HG03103 (cell line): Measurements from ENCODE around the gene CLSTN2.

ENCODE experiments used
- ATAC-seq: cut with Tn5 transposase; IDR thresholded peaks from one replicate; pipeline ENCODE4 v1.9.1; 2021; ENCODE audit warnings: low read depth; ENCODE audit not compliant: unreplicated experiment

Gene CLSTN2

DNA sequence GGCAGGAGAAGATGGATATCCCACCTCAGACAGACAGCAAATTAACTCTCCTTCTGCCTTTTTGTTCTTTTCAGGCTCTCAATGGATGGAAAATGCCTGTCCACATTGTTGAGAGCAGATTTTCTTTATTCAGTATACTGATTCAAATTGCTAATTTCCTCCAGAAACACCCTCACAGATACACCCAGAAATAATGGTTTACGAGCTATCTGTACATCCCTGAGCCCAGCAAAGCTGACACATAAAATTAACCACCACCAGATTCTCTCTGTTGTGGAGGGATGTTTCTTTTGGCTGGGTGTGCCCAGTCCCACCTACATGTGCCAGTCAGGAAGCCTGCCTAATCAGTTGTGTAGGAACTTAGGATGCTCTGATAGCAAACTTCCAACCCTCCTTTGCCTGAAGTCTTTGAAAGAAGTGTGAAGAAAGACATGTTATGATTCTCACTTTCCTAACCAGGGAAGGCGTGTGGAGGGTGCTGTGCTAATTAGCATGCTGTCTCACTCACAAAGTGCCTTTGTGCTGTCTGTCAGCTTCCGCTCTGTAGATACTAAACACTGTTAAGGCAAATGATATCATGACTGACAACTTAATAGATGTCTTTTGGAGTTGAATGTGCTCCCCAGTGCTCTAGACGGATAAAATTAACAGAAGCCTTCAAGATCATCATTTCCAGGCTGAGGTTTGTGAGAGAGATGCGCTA is 208.5 kb downstream of the CLSTN2 start:
- no peak for ATAC-seq

DNA sequence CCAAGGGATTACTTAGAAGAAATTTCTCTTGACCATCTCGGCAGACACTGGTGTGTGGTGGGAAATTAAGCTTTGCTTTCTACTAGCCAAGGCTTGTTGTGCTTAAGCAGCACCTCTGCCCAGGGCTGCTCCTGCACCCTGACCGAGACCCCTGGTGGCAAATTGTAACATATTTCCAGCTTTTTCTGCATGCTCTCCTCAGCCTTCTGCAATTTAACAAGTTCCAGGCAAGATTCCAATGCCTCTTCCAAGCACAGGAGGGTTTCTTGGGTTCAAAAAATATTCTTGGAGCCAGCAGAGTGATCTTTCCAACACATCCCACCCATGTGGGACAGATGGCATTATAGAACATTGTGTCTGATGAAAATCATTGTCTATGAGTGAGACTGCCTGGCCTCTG is 210.5 kb downstream of the CLSTN2 start:
- no peak for ATAC-seq

DNA sequence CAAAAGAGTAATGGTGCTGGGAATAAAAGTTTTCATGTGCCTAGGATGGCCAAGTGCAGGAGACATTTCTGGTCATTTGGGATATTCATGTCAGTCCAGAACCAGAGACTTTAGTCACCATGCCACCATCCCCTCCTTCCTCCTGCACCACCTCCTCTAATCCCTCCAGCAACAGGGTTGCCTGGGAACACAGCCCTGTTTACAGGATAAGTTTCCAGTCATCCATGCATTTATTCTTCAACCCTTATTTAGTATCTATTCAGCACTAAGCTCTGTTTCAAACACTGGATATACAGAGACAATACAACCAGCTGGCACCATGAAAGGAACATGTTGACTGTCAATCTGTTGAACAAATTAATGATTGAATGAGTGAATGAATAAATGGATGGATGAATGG is 211.7 kb downstream of the CLSTN2 start:
- no peak for ATAC-seq

DNA sequence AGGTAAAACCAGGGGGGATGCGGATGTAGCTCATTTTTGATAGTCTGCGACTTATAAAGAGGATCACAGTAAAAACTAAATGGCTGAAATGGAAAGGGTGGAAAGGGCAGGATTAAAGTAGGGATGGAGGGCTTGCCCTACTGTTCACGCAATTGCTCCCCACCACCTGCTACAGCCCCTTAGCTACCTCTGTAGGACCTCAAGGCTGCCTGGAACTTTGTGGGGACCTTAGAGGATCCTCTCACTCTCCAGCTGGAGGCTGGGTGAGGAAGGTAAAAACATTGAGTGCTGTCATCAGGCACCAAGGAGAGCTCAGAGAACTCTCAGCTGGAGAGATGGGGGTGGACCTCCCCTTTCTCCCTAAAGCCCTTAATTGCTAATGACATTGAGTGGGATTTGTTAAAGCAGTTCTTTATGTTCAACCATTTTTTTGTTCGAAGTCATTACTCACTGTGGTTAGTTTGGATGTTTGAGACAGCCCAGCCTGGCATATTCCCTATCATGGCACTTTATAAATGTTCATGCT is 213.0 kb downstream of the CLSTN2 start:
- ATAC-seq = no peak

DNA sequence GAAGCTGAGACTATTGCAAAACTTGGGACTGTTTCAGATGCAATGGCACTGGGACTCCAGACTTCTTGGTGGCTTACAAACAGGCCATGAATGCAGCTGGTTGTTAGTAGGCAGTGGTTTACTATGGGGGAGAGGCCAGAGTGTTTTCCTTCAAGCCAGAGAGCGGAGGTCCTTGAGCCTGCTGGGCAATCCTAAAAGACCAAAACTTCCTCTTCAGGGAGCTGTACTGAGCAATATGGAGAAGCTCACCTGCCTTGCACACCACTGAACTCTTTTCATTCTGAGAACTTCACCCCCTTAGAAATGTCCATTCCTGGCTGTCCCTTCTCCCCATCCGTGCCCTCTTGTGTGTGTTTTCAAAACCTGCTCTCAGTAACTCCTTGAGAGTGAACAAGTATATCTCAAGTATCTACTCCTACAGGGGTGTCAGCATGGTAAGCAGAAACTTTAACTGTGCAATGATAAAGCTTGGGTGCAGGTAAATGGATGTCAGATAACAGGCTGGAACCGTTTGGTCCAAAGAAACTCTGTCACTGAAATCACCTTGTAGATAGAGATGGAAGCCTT is 213.9 kb downstream of the CLSTN2 start:
- ATAC-seq = no peak

DNA sequence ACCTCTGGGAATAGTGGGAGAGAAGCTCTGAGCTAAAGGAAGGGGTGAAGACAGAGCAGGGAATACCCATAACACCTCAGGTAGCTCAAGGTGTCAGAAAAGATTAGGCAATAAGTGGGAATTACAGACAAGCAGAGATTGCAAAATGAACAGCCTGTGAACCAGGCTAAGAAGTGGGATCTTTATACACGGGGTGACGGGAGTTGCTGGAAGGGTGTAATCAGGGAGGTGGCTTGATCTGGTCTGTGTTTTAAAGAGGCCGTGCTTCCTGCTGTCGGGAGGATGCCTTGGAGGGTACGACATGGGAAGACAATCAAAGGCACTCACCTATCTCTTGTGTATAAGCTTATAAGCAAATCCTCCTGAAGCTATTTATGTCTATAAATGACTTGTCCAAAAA is 216.3 kb downstream of the CLSTN2 start:
- no peak for ATAC-seq

DNA sequence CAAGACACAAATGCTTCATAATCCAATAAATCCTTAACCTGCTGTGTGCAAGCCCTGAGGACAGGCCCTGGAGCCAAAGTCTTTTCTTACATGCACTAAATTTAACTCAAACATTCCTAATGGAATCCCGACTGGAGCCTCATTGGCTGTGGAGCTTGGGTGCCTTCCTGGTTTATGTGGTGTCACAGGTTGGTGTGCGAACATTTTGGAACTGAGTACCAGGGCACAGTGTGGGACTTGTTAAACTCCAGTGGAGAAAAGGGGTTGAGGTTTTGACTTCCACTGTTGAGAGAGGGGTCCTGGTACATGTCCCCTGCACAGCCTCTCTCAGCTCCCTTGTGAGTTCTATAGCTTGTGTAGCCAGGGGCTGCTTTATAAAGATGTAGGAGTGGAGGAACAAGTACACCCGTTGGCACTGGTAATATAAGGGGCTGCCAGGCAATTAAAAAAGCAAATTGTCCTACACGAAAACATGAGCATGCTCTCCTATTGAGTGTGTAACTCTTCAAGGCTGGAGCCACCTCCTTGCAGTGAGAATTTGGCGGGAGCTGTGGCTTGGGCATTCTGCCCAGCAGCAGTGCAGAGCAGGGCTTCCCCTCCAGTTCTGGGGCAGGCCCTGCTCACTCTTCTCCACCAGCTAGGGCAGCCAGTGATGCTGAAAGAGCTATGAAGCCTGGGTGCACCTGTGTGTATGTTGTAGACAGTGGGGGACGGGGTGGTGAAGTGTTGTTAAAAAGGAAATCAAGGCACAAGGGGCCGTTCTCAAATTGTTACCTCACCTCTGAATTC is 218.1 kb downstream of the CLSTN2 start:
- no peak for ATAC-seq

DNA sequence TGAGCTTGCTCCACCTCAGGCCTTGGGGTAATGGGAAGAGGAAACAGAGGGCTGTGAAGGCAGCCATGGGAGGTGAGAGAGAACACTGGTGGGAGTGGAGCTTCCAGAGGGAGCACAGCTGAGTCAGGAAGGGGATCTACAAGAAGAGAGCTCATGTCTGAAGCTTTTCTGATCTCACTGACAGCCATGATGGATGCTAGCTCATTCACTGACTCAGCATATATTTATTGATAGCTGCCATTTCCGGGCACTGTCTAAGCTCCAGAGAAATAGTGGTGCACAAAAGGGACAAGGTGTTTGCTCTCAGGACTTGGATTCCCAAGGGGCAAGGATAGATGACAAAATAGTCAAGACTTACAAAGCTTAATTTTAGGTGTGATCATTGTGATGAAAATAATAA is 218.8 kb downstream of the CLSTN2 start:
- no peak for ATAC-seq

DNA sequence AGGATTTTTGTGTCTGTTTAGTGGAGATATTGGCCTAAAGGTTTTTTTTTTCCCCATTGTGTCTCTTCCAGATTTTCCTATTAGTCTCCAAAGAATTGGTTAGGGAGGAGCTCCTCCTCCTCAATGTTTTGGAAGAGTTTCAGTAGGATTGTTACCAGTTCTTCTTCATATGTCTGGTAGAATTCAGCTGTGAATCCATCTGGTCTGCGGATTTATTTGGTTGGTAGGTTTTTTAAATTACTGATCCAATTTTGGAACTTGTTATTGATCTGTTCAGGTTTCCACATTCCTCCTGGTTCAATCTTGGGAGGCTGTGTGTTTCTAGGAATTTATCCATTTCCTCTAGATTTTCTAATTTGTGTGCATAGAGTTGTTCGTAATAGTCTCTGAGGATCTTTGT is 222.2 kb downstream of the CLSTN2 start:
- no peak for ATAC-seq

DNA sequence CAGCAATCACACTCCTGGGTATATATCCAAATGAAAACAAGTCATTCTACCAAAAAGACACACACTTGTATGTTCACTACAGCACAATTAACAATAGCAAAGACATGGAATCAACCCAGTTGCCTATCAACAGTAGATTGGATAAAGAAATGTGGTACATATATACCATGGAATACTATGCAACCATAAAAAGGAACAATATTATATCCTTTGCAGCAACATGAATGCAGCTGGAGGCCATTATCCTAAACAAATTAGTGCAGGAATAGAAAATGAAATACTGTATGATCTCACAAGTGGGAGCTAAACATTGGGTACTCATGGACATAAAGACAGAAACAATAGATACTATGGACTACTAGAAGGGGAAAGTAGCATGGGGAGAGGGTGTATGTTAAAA is 224.7 kb downstream of the CLSTN2 start:
- no peak for ATAC-seq

DNA sequence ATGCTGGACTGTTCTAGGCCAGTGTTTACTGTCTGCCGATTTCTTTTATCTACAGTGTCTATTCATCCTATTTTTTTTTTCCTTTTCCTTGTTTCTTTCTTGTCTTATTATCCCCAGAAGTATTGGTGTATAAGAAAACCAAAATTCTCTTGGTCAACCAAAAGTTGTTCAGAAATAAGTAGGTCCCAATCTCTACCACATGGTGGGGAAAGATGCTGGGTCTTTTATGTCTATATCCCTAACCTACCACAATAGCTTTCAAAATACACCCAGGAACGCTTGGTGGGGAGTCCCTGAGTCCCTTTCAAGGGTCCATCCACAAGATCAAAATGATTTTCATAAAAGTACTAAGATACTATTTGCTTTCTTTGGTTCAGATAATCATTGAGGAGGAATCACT is 225.6 kb downstream of the CLSTN2 start:
- no peak for ATAC-seq

DNA sequence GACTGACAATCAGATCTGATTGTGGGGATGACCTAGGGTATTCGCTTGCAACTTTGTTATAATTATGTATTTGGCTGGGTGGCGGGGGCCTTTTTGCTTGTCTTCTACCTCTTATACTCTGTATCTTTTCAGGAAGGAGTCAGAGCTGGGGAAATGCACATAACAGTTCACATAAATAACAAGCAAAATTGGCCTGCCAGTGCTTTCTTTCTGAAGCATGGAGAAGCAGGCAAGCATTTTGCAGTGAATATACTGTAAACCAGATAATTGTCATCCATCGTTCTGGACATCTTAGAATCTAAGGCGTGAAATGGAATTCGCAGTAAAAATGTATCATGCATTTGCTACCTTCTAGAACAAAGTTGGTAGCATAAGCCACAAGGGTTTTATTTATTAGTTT is 227.6 kb downstream of the CLSTN2 start:
- ATAC-seq = no peak

DNA sequence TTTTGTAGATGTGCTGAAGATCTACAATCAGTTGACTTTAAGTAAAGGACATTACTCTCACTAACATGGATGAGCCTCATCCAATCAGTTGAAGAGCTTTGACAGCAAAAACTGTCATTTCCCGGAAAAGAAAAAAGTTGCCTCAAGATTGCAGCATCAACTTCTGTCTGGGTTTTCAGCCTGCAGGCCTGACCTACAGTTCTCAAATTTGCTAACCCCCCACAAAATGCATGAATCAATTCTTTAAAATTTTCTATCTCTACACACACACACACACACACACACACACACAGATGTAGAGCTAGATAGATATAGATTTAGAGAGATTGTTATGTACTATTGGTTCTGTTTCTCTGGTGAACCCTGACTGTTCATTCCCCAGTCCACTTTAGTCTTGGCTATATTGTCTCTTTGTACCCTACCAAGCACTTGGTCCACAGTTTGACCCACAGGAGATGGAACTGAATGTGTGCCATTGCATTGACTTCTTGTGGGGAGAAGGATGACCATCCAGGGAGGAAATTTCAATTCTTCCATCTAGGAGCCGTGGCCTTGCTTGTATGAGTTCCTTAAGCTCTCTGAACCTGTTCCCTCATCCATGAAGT is 228.3 kb downstream of the CLSTN2 start:
- no peak for ATAC-seq

DNA sequence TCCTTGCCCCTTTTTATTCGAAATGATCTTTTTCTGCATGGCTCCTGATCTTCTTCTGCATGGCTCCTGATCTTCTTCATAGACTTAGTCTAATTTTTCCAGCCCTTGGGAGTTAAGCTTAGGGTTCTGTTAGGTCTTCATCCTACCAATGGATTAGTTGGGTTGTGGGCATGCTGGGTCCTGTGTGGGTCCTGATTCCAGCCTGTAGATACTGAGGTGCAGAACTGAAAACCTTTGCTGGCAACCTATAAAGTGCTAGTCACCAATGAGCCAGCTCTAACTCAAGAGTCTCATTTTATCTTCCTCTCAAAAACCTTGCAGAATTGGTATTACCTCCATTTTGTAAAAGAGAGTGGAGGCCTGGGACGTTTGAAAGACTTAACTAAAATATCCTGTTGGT is 229.2 kb downstream of the CLSTN2 start:
- no peak for ATAC-seq

DNA sequence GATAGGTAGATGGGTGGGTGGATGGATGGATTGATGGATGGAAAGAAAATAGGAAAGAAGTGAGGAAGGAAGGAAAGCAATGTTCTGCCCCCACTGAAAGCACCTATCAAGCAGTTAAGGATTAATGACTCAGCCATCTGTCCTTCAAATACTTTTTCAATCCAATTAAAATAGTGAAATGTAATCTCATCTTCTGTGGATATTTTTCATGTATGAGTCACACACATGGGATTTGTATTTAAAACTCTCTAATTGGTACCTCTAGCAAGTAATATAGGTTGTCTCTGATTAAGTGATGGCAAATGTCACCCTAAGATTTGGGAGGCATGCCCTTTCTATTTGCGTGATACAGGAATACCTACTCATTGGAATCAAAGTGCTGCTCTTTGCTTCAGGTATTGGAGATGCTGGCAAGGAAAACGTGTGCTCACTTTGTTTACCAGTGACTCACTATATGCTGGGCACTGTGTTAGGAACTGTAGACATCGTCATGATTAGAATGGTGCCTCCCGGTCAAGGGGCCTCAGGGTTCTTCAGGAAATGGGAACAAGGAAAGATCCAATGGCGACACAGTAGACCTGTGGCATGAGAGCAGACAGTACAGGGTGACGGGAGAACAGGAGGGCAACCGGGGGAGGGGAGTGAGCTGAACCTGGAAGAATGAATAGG is 230.1 kb downstream of the CLSTN2 start:
- ATAC-seq = no peak

DNA sequence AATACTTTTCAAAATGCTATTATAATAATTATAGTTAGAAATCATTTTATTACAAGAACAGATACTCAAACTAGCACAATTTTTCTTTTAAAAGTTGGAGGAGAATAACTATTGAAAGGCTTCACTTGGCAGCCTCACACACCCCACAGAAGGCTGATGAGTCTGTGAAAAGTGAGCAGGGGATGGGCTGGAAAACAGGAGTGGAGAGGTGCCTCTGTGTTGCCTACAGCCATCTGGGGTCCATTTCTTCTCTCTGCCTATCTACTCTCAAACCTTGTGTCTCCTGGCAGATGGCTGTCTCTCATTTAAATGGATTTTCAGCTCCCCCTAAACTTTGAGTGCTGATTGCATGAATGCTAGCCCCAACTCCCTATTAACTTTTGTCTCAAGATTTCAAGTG is 230.8 kb downstream of the CLSTN2 start:
- no peak for ATAC-seq

DNA sequence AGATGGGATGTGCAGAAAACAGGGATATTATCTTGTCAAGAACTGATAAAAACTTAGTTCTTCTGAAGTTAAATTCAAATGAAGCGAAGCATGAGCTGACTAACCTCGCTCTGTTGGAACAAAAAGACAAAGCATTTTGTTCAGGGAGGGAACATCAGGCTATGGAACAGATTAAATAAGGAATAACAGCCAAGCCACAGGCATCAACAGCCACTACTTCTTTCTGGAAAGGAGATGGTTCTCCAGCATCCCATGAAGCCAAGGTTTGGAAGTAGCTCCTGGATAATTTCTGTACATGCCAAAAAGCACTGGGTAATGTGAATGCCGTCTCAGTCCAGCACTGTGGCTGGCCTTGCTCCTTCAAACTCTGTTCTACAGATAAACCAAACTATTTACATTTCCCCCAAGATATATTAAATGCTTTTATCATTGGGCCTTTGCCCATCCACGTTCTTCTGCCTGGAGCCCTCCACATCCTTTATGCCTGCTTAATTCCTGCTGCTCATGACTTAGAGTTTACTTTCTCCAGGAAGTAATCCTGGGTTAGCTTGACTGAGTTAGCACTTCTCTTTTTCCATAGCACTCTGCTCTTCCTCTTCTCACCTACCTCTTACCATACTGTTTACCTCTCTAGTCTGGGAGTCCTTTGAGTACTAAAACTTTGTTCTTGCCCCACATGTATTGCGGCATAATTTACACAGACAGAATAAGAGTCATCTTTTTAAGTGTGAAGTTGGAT is 232.0 kb downstream of the CLSTN2 start:
- ATAC-seq = no peak

DNA sequence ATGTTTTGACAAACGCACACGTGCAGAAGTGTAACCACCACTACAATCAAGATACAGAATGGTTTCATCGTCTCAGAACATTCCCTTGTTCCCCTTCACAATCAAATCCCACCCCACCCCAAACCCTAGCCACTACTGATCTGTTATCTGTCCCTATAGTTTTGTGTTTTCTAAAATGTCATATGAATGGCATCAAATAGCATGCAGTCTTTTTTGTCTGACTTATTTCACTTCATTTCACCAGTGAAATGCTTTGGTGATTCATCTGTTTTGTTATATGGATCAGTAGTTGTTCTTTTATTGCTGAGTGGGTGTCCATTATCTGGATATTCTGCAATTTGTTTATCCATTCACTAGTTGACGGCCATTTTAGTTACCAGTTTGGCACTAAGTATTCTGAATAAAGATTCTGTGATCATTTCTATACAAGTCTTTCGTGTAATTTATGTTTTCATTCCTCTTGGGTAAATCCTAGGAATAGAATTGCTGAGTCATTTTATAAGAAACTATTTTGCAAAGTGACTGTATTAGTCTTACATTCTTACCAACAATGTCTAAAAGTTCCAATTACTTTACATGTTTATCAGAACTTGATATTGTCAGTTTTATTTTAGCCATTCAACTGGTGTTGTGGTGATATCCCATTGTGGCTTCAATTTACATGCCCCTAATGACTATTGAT is 232.8 kb downstream of the CLSTN2 start:
- ATAC-seq = no peak

DNA sequence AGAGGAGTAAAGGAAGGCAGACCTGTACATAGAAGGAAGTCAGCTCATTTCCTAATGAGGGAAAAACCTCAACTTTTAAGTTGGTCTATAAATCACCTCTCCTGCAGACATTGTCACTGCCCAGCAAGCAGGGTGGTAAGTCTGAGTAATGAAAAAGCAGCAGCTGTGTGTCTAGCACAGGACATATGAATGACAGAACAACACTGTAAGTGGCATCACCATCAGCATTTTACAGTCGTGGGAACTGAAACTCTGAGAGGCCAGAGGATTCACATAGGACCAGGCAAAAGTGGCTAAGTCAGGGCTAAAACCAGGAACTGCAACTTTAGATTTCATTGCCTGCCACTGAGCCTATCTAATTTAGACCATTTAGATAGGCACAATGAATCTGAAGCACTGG is 235.6 kb downstream of the CLSTN2 start:
- ATAC-seq = peak; percentile 100

DNA sequence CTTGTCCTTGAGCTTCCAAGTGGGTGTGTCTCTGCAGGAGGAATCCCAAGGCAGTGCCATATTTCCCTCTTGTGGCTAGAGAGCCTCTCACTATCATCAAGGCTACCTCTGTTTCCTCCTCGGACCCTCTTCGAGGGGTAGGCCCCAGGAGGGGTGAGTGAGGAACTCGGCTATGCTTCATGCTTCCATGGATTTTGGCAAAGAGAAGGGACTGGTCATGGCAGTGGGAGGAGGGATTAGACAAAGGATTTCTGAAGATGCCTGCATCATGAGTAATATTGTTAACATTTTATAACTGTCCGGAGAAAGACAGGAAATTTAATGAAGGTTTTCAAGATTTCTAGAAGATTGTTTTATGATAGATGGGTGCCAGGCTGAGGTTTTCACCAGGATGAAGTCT is 241.5 kb downstream of the CLSTN2 start:
- ATAC-seq = no peak
